ENCODE data around the gene DMAC2L.

DNA sequence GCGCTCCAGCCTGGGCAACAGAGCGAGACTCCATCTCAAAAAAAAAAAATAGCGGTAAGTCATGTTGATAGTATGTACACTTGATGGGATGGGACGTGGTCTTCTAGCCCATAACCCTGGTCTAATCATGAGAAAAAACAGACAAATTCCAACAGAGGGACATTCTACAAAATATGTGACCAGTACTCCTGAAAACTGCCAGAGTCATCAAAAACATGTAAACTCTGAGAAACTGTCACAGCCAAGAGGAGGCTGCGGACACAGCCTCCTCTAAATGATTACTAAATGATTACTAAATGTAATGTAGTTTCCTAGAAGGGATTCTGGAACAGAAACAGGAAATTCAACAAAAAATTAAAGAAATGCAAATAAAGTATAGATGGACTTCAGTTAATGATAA, 63.6 kb downstream of the DMAC2L start:
- TF ChIP-seq, protein P1, sequence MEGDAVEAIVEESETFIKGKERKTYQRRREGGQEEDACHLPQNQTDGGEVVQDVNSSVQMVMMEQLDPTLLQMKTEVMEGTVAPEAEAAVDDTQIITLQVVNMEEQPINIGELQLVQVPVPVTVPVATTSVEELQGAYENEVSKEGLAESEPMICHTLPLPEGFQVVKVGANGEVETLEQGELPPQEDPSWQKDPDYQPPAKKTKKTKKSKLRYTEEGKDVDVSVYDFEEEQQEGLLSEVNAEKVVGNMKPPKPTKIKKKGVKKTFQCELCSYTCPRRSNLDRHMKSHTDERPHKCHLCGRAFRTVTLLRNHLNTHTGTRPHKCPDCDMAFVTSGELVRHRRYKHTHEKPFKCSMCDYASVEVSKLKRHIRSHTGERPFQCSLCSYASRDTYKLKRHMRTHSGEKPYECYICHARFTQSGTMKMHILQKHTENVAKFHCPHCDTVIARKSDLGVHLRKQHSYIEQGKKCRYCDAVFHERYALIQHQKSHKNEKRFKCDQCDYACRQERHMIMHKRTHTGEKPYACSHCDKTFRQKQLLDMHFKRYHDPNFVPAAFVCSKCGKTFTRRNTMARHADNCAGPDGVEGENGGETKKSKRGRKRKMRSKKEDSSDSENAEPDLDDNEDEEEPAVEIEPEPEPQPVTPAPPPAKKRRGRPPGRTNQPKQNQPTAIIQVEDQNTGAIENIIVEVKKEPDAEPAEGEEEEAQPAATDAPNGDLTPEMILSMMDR (conservative IDR thresholded peaks at IDR 0.05; ENCODE audit: low read length), result no peak
- no peak for TF ChIP-seq EZH2phosphoT487 (IDR thresholded peaks at IDR 0.05; ENCODE audit: borderline replicate concordance)
